ENCODE results near the gene ATP12A.
A peak's percentile ranks its signal among the peaks of the same experiment; 100 is the strongest.

ATP12A gene

GRCh38 chr13:24746618-24747247 is 66.5 kb downstream of the ATP12A start:
- TF ChIP-seq CTCF (conservative IDR thresholded peaks at IDR 0.05; ENCODE audit: low read depth, low read length), result peak; percentile 29
- DNase-seq (ENCODE audit: low read depth), result no peak
- no peak overlapping the region for H3K4me3 ChIP-seq (ENCODE audit: low read length)

DNA sequence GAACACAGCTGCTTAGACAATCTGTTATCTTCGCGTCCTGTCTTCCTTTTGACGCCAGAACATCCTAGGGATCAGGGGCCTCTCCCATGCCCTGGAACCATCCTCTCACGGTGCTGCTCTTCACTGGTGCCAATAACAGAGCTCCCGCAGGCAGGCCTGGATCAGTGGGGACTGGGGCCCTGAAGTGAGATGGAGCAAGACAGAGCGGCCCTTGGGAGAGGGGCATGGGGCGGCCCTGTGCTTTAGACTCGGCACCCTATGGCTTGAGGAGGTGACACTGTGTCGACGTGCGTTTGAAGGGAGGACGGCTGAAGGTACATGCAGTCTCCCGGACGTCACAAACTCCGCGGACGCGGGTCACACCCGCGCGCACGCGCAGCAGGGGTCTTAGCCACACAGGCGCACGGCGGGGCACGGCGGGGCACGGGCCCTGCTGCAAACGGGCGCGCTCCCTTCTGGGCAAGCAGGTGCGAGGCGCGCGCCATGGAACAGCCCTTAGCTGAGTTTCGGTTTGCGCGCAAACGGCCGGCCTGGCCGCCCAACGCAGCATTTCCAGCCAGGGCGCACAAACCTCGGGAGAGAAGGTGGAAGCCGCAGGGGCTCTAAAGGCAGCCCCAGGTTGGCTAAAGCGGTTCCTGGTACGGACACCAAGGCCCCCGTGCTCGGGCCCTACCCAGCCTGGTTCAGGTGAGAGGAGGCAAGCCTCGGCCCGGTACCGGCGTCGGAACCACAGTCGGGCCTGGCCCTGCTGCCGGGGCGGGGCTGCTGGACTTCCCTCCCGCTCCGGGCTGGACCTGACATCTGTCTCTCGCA is 67.2 kb downstream of the ATP12A start:
- no peak for DNase-seq (ENCODE audit: low read depth)
- TF ChIP-seq CTCF (conservative IDR thresholded peaks at IDR 0.05; ENCODE audit: low read depth, low read length), result no peak
- peak overlapping the region; percentile 15 for H3K4me3 ChIP-seq (ENCODE audit: low read length)

DNA sequence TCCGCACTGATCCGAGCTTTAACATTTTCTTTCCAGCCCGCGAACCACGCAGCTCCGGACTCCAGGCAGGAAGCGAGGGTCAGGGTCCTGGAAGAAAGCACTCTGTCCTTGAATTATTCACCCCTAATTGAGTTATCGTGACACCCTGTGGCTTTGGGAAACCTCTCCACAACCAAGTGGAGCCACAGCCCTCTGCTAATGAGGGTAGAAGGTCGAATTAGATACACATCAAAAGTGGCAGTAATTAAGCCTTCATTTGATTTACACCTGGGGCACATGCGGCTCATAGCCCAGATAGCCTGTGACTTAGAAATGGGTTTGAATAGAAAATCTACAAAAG is 67.8 kb downstream of the ATP12A start:
- peak overlapping the region; percentile 15 for H3K4me3 ChIP-seq (ENCODE audit: low read length)
- no peak for TF ChIP-seq CTCF (conservative IDR thresholded peaks at IDR 0.05; ENCODE audit: low read depth, low read length)
- DNase-seq (ENCODE audit: low read depth), result no peak

GRCh38 chr13:24759197-24759596 is 79.0 kb downstream of the ATP12A start:
- no peak for TF ChIP-seq CTCF (conservative IDR thresholded peaks at IDR 0.05; ENCODE audit: low read depth, low read length)
- no peak overlapping the region for H3K4me3 ChIP-seq (ENCODE audit: low read length)
- DNase-seq (ENCODE audit: low read depth), result no peak

All from retinal pigment epithelial cell (primary cell).